GM23338 (cell line): ENCODE results near the gene TBC1D5. TPM values are rescaled to one million over a fixed set of nuclear protein-coding genes. Genes with fewer than 3 reads are reported as not detected.

Experiments used
- STAT1 ChIP-seq: IDR thresholded peaks from one replicate; pipeline ENCODE4 v1.6.1; 2016; ENCODE audit warnings: antibody characterized with exemption; ENCODE audit not compliant: unreplicated experiment
- polyA plus RNA-seq: library from polyadenylated mRNA; unstranded; fragments of >200 nt; fragmentation: Nextera tagmentation; extraction: Ambion mirVana; gene quantifications from 2 replicates; pipeline ENCODE4 v1.2.1, GENCODE V29; 2016
- total RNA-seq: library from RNA; depleted of rRNA; stranded (reverse); fragments of >200 nt; shearing (Covaris generic); gene quantifications from 2 replicates; pipeline ENCODE4 v1.2.3, GENCODE V29; 2014
- TF ChIP-seq, protein P1 (sequence below): IDR thresholded peaks from one replicate; pipeline ENCODE4 v1.6.1; 2018; ENCODE audit warnings: antibody characterized with exemption; ENCODE audit not compliant: unreplicated experiment
- TF ChIP-seq, protein P2 (sequence below), 2 experiments: fragments of 200-600 bp in 1 of 2; sonication (generic) in 1 of 2; conservative IDR thresholded peaks; 2 replicates each; pipeline versions ENCODE4 v1.5.1 to v1.6.1; 2016 to 2017; ENCODE audit warnings: antibody characterized with exemption in 2 of 2, low read depth in 2 of 2, mild to moderate bottlenecking in 2 of 2, moderate library complexity in 1 of 2
- TF ChIP-seq, protein P3 (sequence below): fragments of 250-450 bp; sonication (Bioruptor Pico); IDR thresholded peaks from 2 replicates; pipeline ENCODE4 v1.5.0; 2020; ENCODE audit warnings: mild to moderate bottlenecking, moderate library complexity

TBC1D5 gene
- total and polyA plus RNA-seq, 2 experiments from 2014 or later, result 21.8 to 48.1 TPM

DNA sequence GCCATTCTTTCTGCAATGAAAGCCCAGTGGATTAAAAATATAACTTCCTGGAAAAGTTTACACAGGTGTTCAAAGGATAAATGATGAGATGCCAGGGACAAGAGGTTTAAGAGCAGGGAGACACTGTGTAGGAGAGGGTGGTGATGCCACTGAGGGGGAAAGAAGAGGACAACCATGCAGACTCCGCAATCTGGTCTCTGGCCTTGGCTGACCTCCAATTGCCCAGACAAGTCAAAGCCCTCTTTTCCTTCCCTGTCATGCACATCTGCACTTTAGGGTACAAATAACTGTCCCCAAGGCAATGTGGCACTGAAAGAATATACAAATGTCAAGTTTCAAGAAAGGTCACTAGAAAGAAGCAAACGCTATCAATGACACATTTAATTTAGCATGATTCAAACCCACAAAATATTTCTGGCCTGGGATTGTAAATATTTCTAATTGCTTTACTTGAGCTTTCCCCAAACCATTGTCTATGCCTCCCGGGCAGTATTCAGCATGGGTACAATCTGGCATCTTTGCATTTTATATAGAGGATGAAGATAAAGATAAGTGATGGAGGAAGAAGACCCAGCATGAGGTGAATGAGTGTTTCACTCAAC lies 538.3 kb downstream of the TBC1D5 start (continued):
- TF ChIP-seq, protein P1, sequence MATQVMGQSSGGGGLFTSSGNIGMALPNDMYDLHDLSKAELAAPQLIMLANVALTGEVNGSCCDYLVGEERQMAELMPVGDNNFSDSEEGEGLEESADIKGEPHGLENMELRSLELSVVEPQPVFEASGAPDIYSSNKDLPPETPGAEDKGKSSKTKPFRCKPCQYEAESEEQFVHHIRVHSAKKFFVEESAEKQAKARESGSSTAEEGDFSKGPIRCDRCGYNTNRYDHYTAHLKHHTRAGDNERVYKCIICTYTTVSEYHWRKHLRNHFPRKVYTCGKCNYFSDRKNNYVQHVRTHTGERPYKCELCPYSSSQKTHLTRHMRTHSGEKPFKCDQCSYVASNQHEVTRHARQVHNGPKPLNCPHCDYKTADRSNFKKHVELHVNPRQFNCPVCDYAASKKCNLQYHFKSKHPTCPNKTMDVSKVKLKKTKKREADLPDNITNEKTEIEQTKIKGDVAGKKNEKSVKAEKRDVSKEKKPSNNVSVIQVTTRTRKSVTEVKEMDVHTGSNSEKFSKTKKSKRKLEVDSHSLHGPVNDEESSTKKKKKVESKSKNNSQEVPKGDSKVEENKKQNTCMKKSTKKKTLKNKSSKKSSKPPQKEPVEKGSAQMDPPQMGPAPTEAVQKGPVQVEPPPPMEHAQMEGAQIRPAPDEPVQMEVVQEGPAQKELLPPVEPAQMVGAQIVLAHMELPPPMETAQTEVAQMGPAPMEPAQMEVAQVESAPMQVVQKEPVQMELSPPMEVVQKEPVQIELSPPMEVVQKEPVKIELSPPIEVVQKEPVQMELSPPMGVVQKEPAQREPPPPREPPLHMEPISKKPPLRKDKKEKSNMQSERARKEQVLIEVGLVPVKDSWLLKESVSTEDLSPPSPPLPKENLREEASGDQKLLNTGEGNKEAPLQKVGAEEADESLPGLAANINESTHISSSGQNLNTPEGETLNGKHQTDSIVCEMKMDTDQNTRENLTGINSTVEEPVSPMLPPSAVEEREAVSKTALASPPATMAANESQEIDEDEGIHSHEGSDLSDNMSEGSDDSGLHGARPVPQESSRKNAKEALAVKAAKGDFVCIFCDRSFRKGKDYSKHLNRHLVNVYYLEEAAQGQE, result no peak
- TF ChIP-seq, protein P2, sequence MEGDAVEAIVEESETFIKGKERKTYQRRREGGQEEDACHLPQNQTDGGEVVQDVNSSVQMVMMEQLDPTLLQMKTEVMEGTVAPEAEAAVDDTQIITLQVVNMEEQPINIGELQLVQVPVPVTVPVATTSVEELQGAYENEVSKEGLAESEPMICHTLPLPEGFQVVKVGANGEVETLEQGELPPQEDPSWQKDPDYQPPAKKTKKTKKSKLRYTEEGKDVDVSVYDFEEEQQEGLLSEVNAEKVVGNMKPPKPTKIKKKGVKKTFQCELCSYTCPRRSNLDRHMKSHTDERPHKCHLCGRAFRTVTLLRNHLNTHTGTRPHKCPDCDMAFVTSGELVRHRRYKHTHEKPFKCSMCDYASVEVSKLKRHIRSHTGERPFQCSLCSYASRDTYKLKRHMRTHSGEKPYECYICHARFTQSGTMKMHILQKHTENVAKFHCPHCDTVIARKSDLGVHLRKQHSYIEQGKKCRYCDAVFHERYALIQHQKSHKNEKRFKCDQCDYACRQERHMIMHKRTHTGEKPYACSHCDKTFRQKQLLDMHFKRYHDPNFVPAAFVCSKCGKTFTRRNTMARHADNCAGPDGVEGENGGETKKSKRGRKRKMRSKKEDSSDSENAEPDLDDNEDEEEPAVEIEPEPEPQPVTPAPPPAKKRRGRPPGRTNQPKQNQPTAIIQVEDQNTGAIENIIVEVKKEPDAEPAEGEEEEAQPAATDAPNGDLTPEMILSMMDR (conservative IDR thresholded peaks at IDR 0.05; ENCODE audit: low read depth in 2 of 2), result no peak
- TF ChIP-seq STAT1, result no peak
- TF ChIP-seq, protein P3, sequence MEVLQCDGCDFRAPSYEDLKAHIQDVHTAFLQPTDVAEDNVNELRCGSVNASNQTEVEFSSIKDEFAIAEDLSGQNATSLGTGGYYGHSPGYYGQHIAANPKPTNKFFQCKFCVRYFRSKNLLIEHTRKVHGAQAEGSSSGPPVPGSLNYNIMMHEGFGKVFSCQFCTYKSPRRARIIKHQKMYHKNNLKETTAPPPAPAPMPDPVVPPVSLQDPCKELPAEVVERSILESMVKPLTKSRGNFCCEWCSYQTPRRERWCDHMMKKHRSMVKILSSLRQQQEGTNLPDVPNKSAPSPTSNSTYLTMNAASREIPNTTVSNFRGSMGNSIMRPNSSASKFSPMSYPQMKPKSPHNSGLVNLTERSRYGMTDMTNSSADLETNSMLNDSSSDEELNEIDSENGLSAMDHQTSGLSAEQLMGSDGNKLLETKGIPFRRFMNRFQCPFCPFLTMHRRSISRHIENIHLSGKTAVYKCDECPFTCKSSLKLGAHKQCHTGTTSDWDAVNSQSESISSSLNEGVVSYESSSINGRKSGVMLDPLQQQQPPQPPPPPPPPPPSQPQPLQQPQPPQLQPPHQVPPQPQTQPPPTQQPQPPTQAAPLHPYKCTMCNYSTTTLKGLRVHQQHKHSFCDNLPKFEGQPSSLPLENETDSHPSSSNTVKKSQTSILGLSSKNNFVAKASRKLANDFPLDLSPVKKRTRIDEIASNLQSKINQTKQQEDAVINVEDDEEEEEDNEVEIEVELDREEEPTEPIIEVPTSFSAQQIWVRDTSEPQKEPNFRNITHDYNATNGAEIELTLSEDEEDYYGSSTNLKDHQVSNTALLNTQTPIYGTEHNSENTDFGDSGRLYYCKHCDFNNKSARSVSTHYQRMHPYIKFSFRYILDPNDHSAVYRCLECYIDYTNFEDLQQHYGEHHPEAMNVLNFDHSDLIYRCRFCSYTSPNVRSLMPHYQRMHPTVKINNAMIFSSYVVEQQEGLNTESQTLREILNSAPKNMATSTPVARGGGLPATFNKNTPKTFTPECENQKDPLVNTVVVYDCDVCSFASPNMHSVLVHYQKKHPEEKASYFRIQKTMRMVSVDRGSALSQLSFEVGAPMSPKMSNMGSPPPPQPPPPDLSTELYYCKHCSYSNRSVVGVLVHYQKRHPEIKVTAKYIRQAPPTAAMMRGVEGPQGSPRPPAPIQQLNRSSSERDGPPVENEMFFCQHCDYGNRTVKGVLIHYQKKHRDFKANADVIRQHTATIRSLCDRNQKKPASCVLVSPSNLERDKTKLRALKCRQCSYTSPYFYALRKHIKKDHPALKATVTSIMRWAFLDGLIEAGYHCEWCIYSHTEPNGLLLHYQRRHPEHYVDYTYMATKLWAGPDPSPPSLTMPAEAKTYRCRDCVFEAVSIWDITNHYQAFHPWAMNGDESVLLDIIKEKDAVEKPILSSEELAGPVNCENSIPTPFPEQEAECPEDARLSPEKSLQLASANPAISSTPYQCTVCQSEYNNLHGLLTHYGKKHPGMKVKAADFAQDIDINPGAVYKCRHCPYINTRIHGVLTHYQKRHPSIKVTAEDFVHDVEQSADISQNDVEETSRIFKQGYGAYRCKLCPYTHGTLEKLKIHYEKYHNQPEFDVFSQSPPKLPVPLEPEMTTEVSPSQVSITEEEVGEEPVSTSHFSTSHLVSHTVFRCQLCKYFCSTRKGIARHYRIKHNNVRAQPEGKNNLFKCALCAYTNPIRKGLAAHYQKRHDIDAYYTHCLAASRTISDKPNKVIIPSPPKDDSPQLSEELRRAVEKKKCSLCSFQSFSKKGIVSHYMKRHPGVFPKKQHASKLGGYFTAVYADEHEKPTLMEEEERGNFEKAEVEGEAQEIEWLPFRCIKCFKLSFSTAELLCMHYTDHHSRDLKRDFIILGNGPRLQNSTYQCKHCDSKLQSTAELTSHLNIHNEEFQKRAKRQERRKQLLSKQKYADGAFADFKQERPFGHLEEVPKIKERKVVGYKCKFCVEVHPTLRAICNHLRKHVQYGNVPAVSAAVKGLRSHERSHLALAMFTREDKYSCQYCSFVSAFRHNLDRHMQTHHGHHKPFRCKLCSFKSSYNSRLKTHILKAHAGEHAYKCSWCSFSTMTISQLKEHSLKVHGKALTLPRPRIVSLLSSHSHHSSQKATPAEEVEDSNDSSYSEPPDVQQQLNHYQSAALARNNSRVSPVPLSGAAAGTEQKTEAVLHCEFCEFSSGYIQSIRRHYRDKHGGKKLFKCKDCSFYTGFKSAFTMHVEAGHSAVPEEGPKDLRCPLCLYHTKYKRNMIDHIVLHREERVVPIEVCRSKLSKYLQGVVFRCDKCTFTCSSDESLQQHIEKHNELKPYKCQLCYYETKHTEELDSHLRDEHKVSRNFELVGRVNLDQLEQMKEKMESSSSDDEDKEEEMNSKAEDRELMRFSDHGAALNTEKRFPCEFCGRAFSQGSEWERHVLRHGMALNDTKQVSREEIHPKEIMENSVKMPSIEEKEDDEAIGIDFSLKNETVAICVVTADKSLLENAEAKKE (CRISPR knock-in tag), result no peak
